Stimulated activated CD8-positive, alpha-beta memory T cell treated with anti-CD3 and anti-CD28 coated beads, Interleukin-15, amount 100 ng/mL, for 4 hours (primary cell): ENCODE results near the gene RAC2.

Experiments
- DNase-seq, 2 donors: peaks; one replicate each; pipeline ENCODE4 v3.0.0-alpha.2; 2020; ENCODE audit warnings: low read depth in 2 of 2

The RAC2 gene

GRCh38 chr22:37275622-37276021 is 31.6 kb upstream of the RAC2 start:
- DNase-seq = no peak

GRCh38 chr22:37275134-37275533 is 31.1 kb upstream of the RAC2 start:
- DNase-seq = no peak

- DNase-seq = no peak
Observed at GRCh38 chr22:37274380-37274862, 30.4 kb upstream of the RAC2 start.

GRCh38 chr22:37273846-37274225 is 29.8 kb upstream of the RAC2 start:
- no peak for DNase-seq

- DNase-seq = no peak
Observed at GRCh38 chr22:37273126-37273845, 29.2 kb upstream of the RAC2 start.

GRCh38 chr22:37270928-37271650 is 27.0 kb upstream of the RAC2 start:
- no peak for DNase-seq

GRCh38 chr22:37269936-37270678 is 26.0 kb upstream of the RAC2 start:
- no peak for DNase-seq

- no peak for DNase-seq
Observed at GRCh38 chr22:37267661-37268413, 23.8 kb upstream of the RAC2 start.

GRCh38 chr22:37267135-37267587 is 23.1 kb upstream of the RAC2 start:
- DNase-seq = no peak

- DNase-seq = no peak
Observed at GRCh38 chr22:37266581-37267134, 22.6 kb upstream of the RAC2 start.

GRCh38 chr22:37263966-37264887 is 20.2 kb upstream of the RAC2 start:
- DNase-seq = no peak

- DNase-seq = no peak
Observed at GRCh38 chr22:37262346-37262745, 18.3 kb upstream of the RAC2 start.

- DNase-seq = no peak
Observed at GRCh38 chr22:37260901-37261336, 16.9 kb upstream of the RAC2 start.

GRCh38 chr22:37260155-37260795 is 16.2 kb upstream of the RAC2 start:
- DNase-seq = no peak

GRCh38 chr22:37259540-37260029 is 15.5 kb upstream of the RAC2 start:
- DNase-seq = no peak

- DNase-seq = no peak
Observed at GRCh38 chr22:37258753-37259401, 14.8 kb upstream of the RAC2 start.

- DNase-seq = no peak
Observed at GRCh38 chr22:37258005-37258752, 14.1 kb upstream of the RAC2 start.

GRCh38 chr22:37256075-37256726 is 12.1 kb upstream of the RAC2 start:
- DNase-seq = no peak
